A549 (cell line): Measurements from ENCODE around the gene ITGB7. TPM values are rescaled to one million over a fixed set of nuclear protein-coding genes. Genes with fewer than 3 reads are reported as not detected.

ENCODE experiments used
- ATAC-seq, 2 experiments: fragments of 200-7000 bp in 1 of 2; fragments of >200 bp in 1 of 2; cut with Nextera tagmentation in 1 of 2; cut with Tn5 transposase in 1 of 2; 3 replicates each; pipeline versions ENCODE4 v1.8.0 to v1.9.1; 2018 to 2020; ENCODE audit warnings: mild to moderate bottlenecking in 1 of 2, moderate library complexity in 1 of 2
- CTCF ChIA-PET: fragments of 300-600 bp; sonication (Branson Sonifier 250); formaldehyde crosslinking; extraction: SDS; loops from one replicate; lab custom pipeline; 2021; ENCODE audit warnings: antibody characterized with exemption, inconsistent platforms; lab: Yijun Ruan, JAX
- POLR2A ChIA-PET: fragments of 350-600 bp; formaldehyde crosslinking; extraction: SDS; loops from one replicate; lab custom pipeline; 2021; ENCODE audit warnings: antibody characterized with exemption, inconsistent platforms; lab: Yijun Ruan, JAX
- DNase-seq, 2 experiments: peaks; one replicate each; pipeline versions ENCODE4 v3.0.0 to v3.0.0-alpha.2; 2011 to 2016; ENCODE audit warnings: low read depth in 1 of 2, low spot score in 1 of 2
- FAIRE-seq: peaks from 2 replicates; lab custom pipeline; 2011; peaks lifted over from hg19 to GRCh38; lab: Jason Lieb, UNC
- H3K27ac ChIP-seq, 2 experiments: fragments of >200 bp; sonication (Bioruptor Twin); formaldehyde crosslinking; 3 replicates each; pipeline ENCODE4 v1.5.1; 2016 to 2017
- H3K4me1 ChIP-seq: fragments of >200 bp; sonication (Bioruptor Twin); formaldehyde crosslinking; 3 replicates; pipeline ENCODE4 v1.6.1; 2016
- H3K4me2 ChIP-seq: fragments of >200 bp; sonication (Bioruptor Twin); formaldehyde crosslinking; 3 replicates; pipeline ENCODE4 v1.6.1; 2016
- H3K4me3 ChIP-seq: fragments of >200 bp; sonication (Bioruptor Twin); formaldehyde crosslinking; 3 replicates; pipeline ENCODE4 v1.5.1; 2016
- H3K9me3 ChIP-seq: fragments of >200 bp; sonication (Bioruptor Twin); formaldehyde crosslinking; 3 replicates; pipeline ENCODE4 v1.6.1; 2016
- BHLHE40 ChIP-seq: IDR thresholded peaks from 2 replicates; pipeline ENCODE4 v1.6.1; 2012; ENCODE audit warnings: low read depth, low read length, inconsistent platforms
- CBX2 ChIP-seq: fragments of 200-600 bp; sonication (generic); IDR thresholded peaks from 2 replicates; pipeline ENCODE4 v1.6.1; 2016; ENCODE audit warnings: low read depth, mild to moderate bottlenecking, borderline replicate concordance
- CEBPB ChIP-seq, 2 experiments: fragments of >200 bp in 1 of 2; sonication (Bioruptor Twin) in 1 of 2; formaldehyde crosslinking in 1 of 2; IDR thresholded peaks; 2 replicates each; pipeline ENCODE4 v1.6.1; 2012 to 2016
- CHD2 ChIP-seq: fragments of 150-350 bp; IDR thresholded peaks from 2 replicates; pipeline ENCODE4 v1.6.1; 2014; ENCODE audit warnings: low read length; ENCODE audit not compliant: partially characterized antibody
- CTCF ChIP-seq: fragments of >200 bp; sonication (Bioruptor Twin); formaldehyde crosslinking; IDR thresholded peaks from 3 replicates; pipeline ENCODE4 v1.5.1; 2016
- EHF ChIP-seq: fragments of 250-450 bp; sonication (Bioruptor Pico); IDR thresholded peaks from 2 replicates; pipeline ENCODE4 v1.5.0; 2020; ENCODE audit warnings: mild to moderate bottlenecking
- FOXS1 ChIP-seq: fragments of 250-450 bp; sonication (Bioruptor Pico); IDR thresholded peaks from 2 replicates; pipeline ENCODE4 v1.5.0; 2020; ENCODE audit warnings: mild to moderate bottlenecking, moderate library complexity
- GATA3 ChIP-seq: IDR thresholded peaks from 2 replicates; pipeline ENCODE4 v1.6.1; 2012; ENCODE audit warnings: borderline replicate concordance
- HES2 ChIP-seq: fragments of >200 bp; sonication (Bioruptor Twin); formaldehyde crosslinking; IDR thresholded peaks from 2 replicates; pipeline ENCODE4 v1.6.1; 2016
- HOXA7 ChIP-seq: fragments of 250-450 bp; sonication (Bioruptor Pico); IDR thresholded peaks from 2 replicates; pipeline ENCODE4 v1.5.0; 2020; ENCODE audit warnings: mild to moderate bottlenecking, moderate library complexity
- KDM1A ChIP-seq: fragments of 200-600 bp; sonication (generic); IDR thresholded peaks from 2 replicates; pipeline ENCODE4 v1.6.1; 2016; ENCODE audit warnings: low read depth, mild to moderate bottlenecking
- KDM5A ChIP-seq: fragments of 200-600 bp; sonication (generic); IDR thresholded peaks from 2 replicates; pipeline ENCODE4 v1.6.1; 2016; ENCODE audit warnings: antibody characterized with exemption, mild to moderate bottlenecking
- MAZ ChIP-seq: fragments of 150-350 bp; IDR thresholded peaks from 2 replicates; pipeline ENCODE4 v1.6.1; 2014; ENCODE audit warnings: antibody characterized with exemption, low read depth, low read length, borderline replicate concordance
- NR3C1 ChIP-seq: fragments of >200 bp; sonication (Bioruptor Twin); formaldehyde crosslinking; IDR thresholded peaks from 3 replicates; pipeline ENCODE4 v1.6.1; 2017
- POLR2AphosphoS2 ChIP-seq: conservative IDR thresholded peaks from 2 replicates; pipeline ENCODE4 v1.6.1; 2012; ENCODE audit warnings: low read length, improper control_type of control experiment, inconsistent platforms
- RAD21 ChIP-seq, 2 experiments: fragments of >200 bp in 1 of 2; sonication (Bioruptor Twin) in 1 of 2; formaldehyde crosslinking in 1 of 2; IDR thresholded peaks in 1 of 2; conservative IDR thresholded peaks in 1 of 2; 2 replicates in 1 of 2; 3 replicates in 1 of 2; pipeline ENCODE4 v1.6.1; 2012 to 2018; ENCODE audit warnings: inconsistent platforms in 1 of 2
- RCOR1 ChIP-seq: fragments of 150-350 bp; IDR thresholded peaks from 2 replicates; pipeline ENCODE4 v1.6.1; 2014; ENCODE audit warnings: antibody characterized with exemption, low read length, low read depth
- RFX5 ChIP-seq: fragments of 450-650 bp; IDR thresholded peaks from 2 replicates; pipeline ENCODE4 v1.7.1; 2014; ENCODE audit warnings: antibody characterized with exemption, mild to moderate bottlenecking, moderate library complexity
- SMC3 ChIP-seq: fragments of >200 bp; sonication (Bioruptor Twin); formaldehyde crosslinking; IDR thresholded peaks from 3 replicates; pipeline ENCODE4 v1.6.1; 2018; ENCODE audit warnings: inconsistent platforms
- ZSCAN20 ChIP-seq: fragments of 250-450 bp; sonication (Bioruptor Pico); IDR thresholded peaks from 2 replicates; pipeline ENCODE4 v1.8.0; 2022; ENCODE audit warnings: mild to moderate bottlenecking, moderate library complexity
- WGBS: methylation state at CpG from one replicate; pipeline ENCODE4 v1.1.6; 2017; ENCODE audit errors: missing lambda C conversion rate; 5-methylcytosine and 5-hydroxymethylcytosine counted together
- polyA plus RNA-seq, 4 experiments: library from polyadenylated mRNA; depleted of rRNA in 3 of 4; stranded (reverse); fragments of >200 nt; fragmentation: RNase III in 1 of 4; extraction: RNeasy Plus Mini Kit Qiagen cat#74134 plus additional on column Dnase treatment in 1 of 4; gene quantifications; 2 replicates in 3 of 4; 3 replicates in 1 of 4; pipeline ENCODE4 v1.2.3, GENCODE V29; 2011 to 2017

Gene ITGB7
- polyA plus RNA-seq, 2 of the 4 experiments (the other 2 are of a cell fraction), result 0.54 to 0.56 TPM

- peaks cover 28% of the 10 kb centered on the region for H3K4me1 ChIP-seq
- H3K4me2 ChIP-seq, result no peak overlapping the region
- no peaks in the 10 kb centered on the region for H3K9me3 ChIP-seq
- TF ChIP-seq HES2 (no peak), CBX2 (no peak), EHF (CRISPR knock-in tag) (no peak), RFX5 (no peak), POLR2AphosphoS2 (no peak), MAZ (no peak), CTCF (no peak), KDM5A (no peak), FOXS1 (CRISPR knock-in tag) (no peak), KDM1A (no peak), NR3C1 (no peak), BHLHE40 (no peak), GATA3 (no peak), CHD2 (no peak), RCOR1 (no peak), HOXA7 (CRISPR knock-in tag) (no peak)
- WGBS, result 93% methylated on average over 4 of the region's 4 CpGs
- no peak overlapping the region for H3K27ac ChIP-seq
- CTCF ChIA-PET, result interaction anchor here (1.3 to 36.2 kb wide), 7 partner anchors 6 to 139 kb away, joined by 5 to 646 read pairs (median 52); partner anchors contain the start of genes CSAD, ITGB7 and ZNF740
- no peak overlapping the region for H3K4me3 ChIP-seq
- ATAC-seq (no peak), FAIRE-seq (no peak), DNase-seq (no peak)
- POLR2A ChIA-PET, result interaction anchor here (1.3 kb wide), 1 partner anchor 11 kb away, joined by 3 read pairs; no protein-coding TSS in a partner anchor
Observed at GRCh38 chr12:53186745-53187144, 20.3 kb downstream of the ITGB7 start.

- ChIA-PET CTCF (interaction anchor here (0.9 to 36.2 kb wide), 8 partner anchors 10 to 119 kb away, joined by 4 to 646 read pairs (median 8); partner anchors contain the start of gene ITGB7), POLR2A (no interaction called here)
- FAIRE-seq, result no peak
- H3K4me1 ChIP-seq, result peaks cover 32% of the 10 kb centered on the region
- no peak for ATAC-seq
- H3K4me2 ChIP-seq, result no peak overlapping the region
- no peaks in the 10 kb centered on the region for H3K9me3 ChIP-seq
- no peak for DNase-seq
- TF ChIP-seq POLR2AphosphoS2 (no peak), ZSCAN20 (CRISPR knock-in tag) (no peak), RAD21 (conservative IDR thresholded peaks at IDR 0.05 in 1 of 2, IDR thresholded peaks at IDR 0.05 in 1 of 2) (0 out of 5 replicates have a peak, but pooled peaks of 1 of the 2 experiments have one; percentile 18), CEBPB (IDR thresholded peaks at IDR 0.05) (no peak), CTCF (0 out of 3 replicates have a peak, but pooled peaks have one; percentile 10), SMC3 (0 out of 3 replicates have a peak, but pooled peaks have one; percentile 16)
- no peak overlapping the region for H3K4me3 ChIP-seq
- 86% methylated on average over 3 of the region's 3 CpGs for WGBS
- no peak overlapping the region for H3K27ac ChIP-seq
Observed at GRCh38 chr12:53185582-53186153, 21.4 kb downstream of the ITGB7 start.
